Left ventricle myocardium inferior (tissue), 1 donor: ENCODE data around the gene TMEM151B. TPM values are rescaled to one million over a fixed set of nuclear protein-coding genes. Genes with fewer than 3 reads are reported as not detected.

Experiments used
- DNase-seq: peaks from one replicate; pipeline ENCODE4 v3.0.0-alpha.2; 2020
- H3K27ac ChIP-seq: fragments of 200-600 bp; replicated peaks from 2 replicates; pipeline ENCODE4 v1.8.0; 2021
- H3K27me3 ChIP-seq: fragments of 200-600 bp; 2 replicates; pipeline ENCODE4 v1.8.0; 2021; ENCODE audit warnings: low read depth
- H3K36me3 ChIP-seq: fragments of 200-600 bp; 2 replicates; pipeline ENCODE4 v1.8.0; 2021
- H3K4me1 ChIP-seq: fragments of 200-600 bp; 2 replicates; pipeline ENCODE4 v1.8.0; 2021
- H3K4me3 ChIP-seq: fragments of 200-600 bp; 2 replicates; pipeline ENCODE4 v1.8.0; 2021; ENCODE audit warnings: mild to moderate bottlenecking, moderate library complexity
- H3K9me3 ChIP-seq: fragments of 200-600 bp; replicated peaks from 2 replicates; pipeline ENCODE4 v1.8.0; 2021
- intact Hi-C: fragments of 100-400 bp; cut with micrococcal nuclease; formaldehyde crosslinking; loops from one replicate; pipeline ENCODE4 v1.11.0; 2022
- total RNA-seq: library from RNA; stranded (reverse); fragmentation: NEBNext Ultra II Directional; extraction: Animal tissue kit (Norgen Biotek cat#: 25700); gene quantifications from one replicate; pipeline ENCODE4 v1.2.1, GENCODE V29; 2021
- TF ChIP-seq, protein P1 (sequence below): fragments of 200-600 bp; IDR thresholded peaks from 2 replicates; pipeline ENCODE4 v1.8.0; 2021; ENCODE audit warnings: antibody characterized with exemption, mild to moderate bottlenecking, borderline replicate concordance
- donor health status: DM: no; HTN: yes; CAD: no; lungs with severe emphysema.

TMEM151B gene
- total RNA-seq, 1 donor from 2014 or later, result not detected

DNA sequence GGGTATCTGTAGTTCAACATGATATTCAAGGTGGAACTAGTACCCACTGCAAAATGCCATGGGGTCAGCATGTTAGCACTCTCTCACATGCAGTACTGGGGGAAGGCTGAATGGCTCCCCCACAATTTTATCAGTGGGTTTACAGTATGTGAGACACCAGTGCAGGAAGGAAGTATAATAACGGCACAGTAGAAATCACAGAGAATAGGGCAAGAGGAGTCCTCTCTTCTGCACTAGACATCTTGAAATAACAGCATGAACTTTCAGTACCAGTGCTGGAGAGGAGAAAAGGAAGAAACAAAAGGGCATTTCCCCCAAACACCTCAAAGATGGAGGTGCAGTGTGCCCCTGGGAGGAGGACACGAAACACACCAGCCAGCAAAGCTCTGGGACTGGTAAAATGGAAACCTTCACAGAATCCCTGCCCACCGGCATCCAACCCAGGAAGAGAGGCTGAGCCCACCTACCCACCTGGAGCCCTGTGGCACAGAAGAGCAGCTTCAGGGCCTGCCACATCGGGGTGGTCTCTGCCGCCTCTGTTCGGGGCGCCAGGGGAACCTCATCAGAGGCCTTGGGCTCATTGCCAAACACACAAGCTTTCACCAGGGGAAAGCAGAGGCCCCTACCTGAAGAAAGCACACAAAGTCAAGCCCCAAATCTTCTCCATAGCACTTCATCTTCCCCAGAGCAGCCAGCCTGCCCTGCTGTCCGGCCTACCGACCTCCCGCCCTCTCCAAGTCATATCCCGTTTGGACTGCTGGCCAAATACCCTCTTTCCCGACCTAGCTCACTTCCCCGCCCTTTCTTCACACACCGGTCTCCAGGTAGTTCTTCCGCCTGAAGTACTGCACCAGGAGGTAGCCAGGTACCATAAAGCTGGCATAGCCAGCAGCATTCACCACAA, 14.1 kb upstream of the TMEM151B start:
- Histone ChIP-seq H3K4me1 (peaks cover 66% of the 10 kb centered on the region), H3K4me3 (peak overlapping the region; percentile 99), H3K27me3 (no peaks in the 10 kb centered on the region), H3K27ac (peak overlapping the region; percentile 96), H3K9me3 (no peaks in the 10 kb centered on the region), H3K36me3 (peaks cover 59% of the 10 kb centered on the region)
- intact Hi-C loops, result no loop called here
- DNase-seq, result no peak
- TF ChIP-seq, protein P1, sequence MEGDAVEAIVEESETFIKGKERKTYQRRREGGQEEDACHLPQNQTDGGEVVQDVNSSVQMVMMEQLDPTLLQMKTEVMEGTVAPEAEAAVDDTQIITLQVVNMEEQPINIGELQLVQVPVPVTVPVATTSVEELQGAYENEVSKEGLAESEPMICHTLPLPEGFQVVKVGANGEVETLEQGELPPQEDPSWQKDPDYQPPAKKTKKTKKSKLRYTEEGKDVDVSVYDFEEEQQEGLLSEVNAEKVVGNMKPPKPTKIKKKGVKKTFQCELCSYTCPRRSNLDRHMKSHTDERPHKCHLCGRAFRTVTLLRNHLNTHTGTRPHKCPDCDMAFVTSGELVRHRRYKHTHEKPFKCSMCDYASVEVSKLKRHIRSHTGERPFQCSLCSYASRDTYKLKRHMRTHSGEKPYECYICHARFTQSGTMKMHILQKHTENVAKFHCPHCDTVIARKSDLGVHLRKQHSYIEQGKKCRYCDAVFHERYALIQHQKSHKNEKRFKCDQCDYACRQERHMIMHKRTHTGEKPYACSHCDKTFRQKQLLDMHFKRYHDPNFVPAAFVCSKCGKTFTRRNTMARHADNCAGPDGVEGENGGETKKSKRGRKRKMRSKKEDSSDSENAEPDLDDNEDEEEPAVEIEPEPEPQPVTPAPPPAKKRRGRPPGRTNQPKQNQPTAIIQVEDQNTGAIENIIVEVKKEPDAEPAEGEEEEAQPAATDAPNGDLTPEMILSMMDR, result no peak

DNA sequence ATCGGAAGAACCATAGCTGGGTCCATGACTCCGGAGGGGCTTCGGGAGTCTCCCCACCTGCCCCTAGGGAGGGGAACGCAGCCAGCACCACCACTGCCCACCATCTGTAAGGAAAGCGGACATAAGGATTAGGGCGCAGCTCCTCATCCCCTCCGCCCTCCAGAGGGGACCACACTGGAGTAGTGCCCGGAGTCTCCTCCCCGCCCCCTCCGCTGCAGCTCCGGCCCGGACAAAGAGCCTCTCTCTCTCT, 13.6 kb upstream of the TMEM151B start:
- TF ChIP-seq, protein P1, result no peak
- H3K4me3 ChIP-seq, result peak overlapping the region; percentile 99
- no peaks in the 10 kb centered on the region for H3K27me3 ChIP-seq
- peak overlapping the region; percentile 96 for H3K27ac ChIP-seq
- intact Hi-C loops, result no loop called here
- DNase-seq, result no peak
- H3K4me1 ChIP-seq, result peaks cover 60% of the 10 kb centered on the region
- H3K36me3 ChIP-seq, result peaks cover 53% of the 10 kb centered on the region
- no peaks in the 10 kb centered on the region for H3K9me3 ChIP-seq

DNA sequence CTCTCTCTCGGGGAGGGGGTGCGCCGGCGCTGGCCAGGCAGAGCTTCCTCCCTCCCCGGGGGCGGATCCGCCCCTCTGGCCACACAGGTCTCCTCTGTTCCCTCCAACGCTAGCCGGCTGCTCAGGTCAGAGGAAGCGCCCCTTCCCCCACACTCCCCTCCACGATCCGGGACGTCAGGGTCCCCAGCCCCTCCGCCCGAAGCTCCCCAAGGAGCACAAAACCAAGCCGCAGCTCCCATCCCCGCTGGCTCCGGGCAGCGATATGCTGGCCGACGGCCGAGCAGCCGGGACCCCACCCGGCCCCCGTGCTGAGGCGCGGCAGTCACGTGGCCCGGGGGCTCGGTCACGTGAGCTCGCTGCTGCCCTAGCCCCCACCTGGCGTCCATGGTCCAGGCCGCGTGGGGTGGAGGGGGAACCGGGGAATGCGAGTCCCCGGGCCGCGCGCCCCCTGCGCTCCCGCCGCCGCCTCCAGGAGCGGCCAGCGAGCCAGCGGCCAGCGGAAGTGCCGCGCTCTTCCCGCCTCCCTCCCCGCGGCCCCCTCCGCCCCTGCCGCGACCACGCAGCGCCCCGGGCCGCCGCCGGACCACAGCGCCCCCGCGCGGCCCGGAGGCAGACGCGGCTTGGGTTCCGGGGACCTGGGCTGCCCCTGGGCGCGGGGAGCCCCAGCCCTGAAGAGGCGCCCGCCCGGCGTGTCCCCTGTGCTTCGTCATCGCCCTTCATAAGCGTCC, 13.1 kb upstream of the TMEM151B start, which contains the start of gene SLC35B2:
Gene SLC35B2 (minus strand): TSS at position 504 of the 728 bp plus-strand sequence. CDS start 118 bp downstream, at position 386.
- TF ChIP-seq, protein P1, result peak; percentile 88
- peak; percentile 65 for DNase-seq
- H3K27me3 ChIP-seq, result no peaks in the 10 kb centered on the region
- intact Hi-C loops, result no loop called here
- peaks cover 48% of the 10 kb centered on the region for H3K36me3 ChIP-seq
- H3K4me1 ChIP-seq, result peaks cover 55% of the 10 kb centered on the region
- peak within 1 kb of the TSS; percentile 96 for H3K27ac ChIP-seq
- H3K4me3 ChIP-seq, result peak within 1 kb of the TSS; percentile 99
- no peaks in the 10 kb centered on the region for H3K9me3 ChIP-seq

DNA sequence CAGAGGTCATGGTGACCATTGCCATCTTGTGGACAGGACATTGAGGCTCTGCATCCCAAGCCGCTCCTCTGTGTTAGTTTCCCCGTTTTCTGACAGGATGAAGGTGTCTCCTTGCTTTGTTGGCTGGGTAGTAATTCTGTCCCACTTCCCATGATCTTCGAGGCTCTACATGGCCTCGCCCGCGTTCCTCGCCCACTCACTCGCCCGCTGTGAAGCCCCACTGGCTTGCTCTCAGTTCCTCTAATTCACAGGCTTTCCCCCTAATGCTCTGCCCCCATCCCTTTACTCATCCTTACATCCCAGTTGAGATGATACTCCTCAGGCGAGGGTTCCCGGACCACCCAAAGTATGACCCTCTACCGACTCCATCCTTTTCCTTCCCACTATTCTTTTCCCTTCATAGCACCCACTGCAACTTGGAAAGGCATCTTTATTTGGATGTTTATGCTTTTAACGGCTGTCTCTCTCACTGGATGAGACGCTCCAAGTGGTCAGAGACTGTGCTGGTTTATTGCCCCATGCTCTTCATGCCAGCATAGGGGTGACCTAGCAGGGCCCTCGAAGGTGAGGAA, 12.4 kb upstream of the TMEM151B start:
- Histone ChIP-seq H3K27ac (peak overlapping the region; percentile 96), H3K9me3 (no peaks in the 10 kb centered on the region), H3K36me3 (peaks cover 41% of the 10 kb centered on the region), H3K4me1 (peaks cover 55% of the 10 kb centered on the region), H3K27me3 (no peaks in the 10 kb centered on the region), H3K4me3 (peak overlapping the region; percentile 99)
- no peak for DNase-seq
- TF ChIP-seq, protein P1, result peak; percentile 35
- intact Hi-C loops, result no loop called here

DNA sequence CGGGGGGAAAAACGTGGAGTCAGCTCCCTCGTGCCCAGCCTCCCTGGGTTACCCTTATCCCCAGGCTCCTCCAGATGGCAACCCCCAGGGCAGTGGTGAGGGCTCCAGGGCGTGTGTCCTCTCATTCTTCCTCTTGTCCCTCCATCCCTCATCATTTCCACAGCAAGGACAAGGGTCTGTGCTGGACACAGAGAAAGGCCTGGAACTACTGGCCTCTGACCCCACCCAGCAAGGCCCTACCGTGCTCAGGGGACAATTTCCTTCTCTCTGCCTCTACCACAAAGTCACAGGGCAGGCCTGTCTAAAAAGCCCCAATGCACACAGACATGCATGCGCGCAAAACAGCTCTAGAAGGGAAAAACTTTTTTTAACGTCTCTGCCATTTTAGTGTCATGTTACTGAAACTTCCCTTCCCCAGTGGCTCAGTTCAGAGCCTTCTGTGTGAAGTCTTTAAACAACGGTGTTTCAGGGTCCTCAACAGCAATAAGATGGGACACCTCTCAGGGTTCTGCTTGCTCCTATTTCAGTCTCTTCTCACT, 11.9 kb upstream of the TMEM151B start:
- Histone ChIP-seq H3K4me1 (peaks cover 55% of the 10 kb centered on the region), H3K4me3 (no peak overlapping the region), H3K27me3 (no peaks in the 10 kb centered on the region), H3K9me3 (no peaks in the 10 kb centered on the region), H3K36me3 (peaks cover 36% of the 10 kb centered on the region), H3K27ac (peak overlapping the region; percentile 96)
- no peak for DNase-seq
- intact Hi-C loops, result no loop called here
- TF ChIP-seq, protein P1, result no peak
